Pancreas (tissue), 10 donors: Measurements from ENCODE around the gene LCN15. TPM values are rescaled to one million over a fixed set of nuclear protein-coding genes. Genes with fewer than 3 reads are reported as not detected.
A peak's percentile ranks its signal among the peaks of the same experiment; 100 is the strongest.

Source experiments
- ATAC-seq, 4 donors: fragments of 200-7000 bp; cut with Tn5 transposase; one replicate each; pipeline versions ENCODE4 v1.8.0 to v1.9.1; 2020; ENCODE audit warnings: mild to moderate bottlenecking in 4 of 4, moderate library complexity in 4 of 4
- DNase-seq, 6 donors: peaks; one replicate each; pipeline ENCODE4 v3.0.0-alpha.2; 2020
- FAIRE-seq: peaks from 2 replicates; lab custom pipeline; 2012; peaks lifted over from hg19 to GRCh38; lab: Jason Lieb, UNC
- H3K27ac ChIP-seq, 4 donors: fragments of 200-600 bp; sonication (generic); 1 replicate in 3 of 4; 2 replicates in 1 of 4; pipeline versions ENCODE4 v1.5.0 to v1.8.0; 2020
- H3K27me3 ChIP-seq, 4 donors: fragments of 200-600 bp; one replicate each; pipeline ENCODE4 v1.8.0; 2021
- H3K36me3 ChIP-seq, 3 donors: fragments of 200-600 bp; sonication (generic) in 1 of 3; one replicate each; pipeline versions ENCODE4 v1.5.0 to v1.8.0; 2020 to 2021
- H3K4me1 ChIP-seq, 3 donors: fragments of 200-600 bp; one replicate each; pipeline ENCODE4 v1.8.0; 2021
- H3K4me3 ChIP-seq, 4 donors: fragments of 200-600 bp; sonication (generic) in 2 of 4; one replicate each; pipeline versions ENCODE4 v1.5.0 to v1.8.0; 2020 to 2021
- H3K9me3 ChIP-seq, 4 donors: fragments of 200-600 bp; one replicate each; pipeline ENCODE4 v1.8.0; 2021
- CTCF ChIP-seq, 4 donors: fragments of 200-600 bp; sonication (generic) in 3 of 4; IDR thresholded peaks; one replicate each; pipeline versions ENCODE4 v1.5.0 to v1.8.0; 2021; ENCODE audit warnings: antibody characterized with exemption in 4 of 4
- WGBS, 2 donors: extraction: QIAGEN DNeasy Blood & Tissue Kit; methylation state at CpG; one replicate each; pipeline ENCODE4 v1.1.7; 2013; 5-methylcytosine and 5-hydroxymethylcytosine counted together
- intact Hi-C, 3 donors: fragments of 100-400 bp; cut with DNase I; formaldehyde crosslinking; loops; one replicate each; pipeline versions ENCODE4 v1.11.1 to v1.14.2; 2022
- polyA plus RNA-seq, 2 donors: library from polyadenylated mRNA; stranded (reverse); fragments of 200-250 nt; gene quantifications; one replicate each; pipeline ENCODE4 v1.2.3, GENCODE V29; 2013
- total RNA-seq, 6 donors: library from RNA; stranded (reverse); fragmentation: NEBNext Ultra II Directional in 4 of 6; extraction: Animal tissue kit (Norgen Biotek cat#: 25700) in 4 of 6; gene quantifications; one replicate each; pipeline versions ENCODE4 v1.2.1 to v1.2.4, GENCODE V29; 2021 to 2023
- donor health status: healthy with polysubstance abuse.
- donor health status: DM: no; HTN: no; CAD: no; lungs with moderate emphysema.
- donor health status: DM: no; HTN: no; CAD: no.
- donor health status: control.
- donor health status: control.
- donor health status: Bipolar disorder and iron deficiency.
- donor health status: DM: yes; HTN: yes; CAD: no.
- donor health status: DM: no; HTN: no; CAD: no.
- donor health status: DM: no; HTN: no; CAD: no.
- donor health status: DM: yes; HTN: yes; CAD: no.

LCN15 gene
- total and polyA plus RNA-seq, 8 donors, result not detected

- no peaks in the 10 kb centered on the region for H3K27me3 ChIP-seq
- ATAC-seq, result no peak
- peak in 2 of 6 donors; percentile 30 to 74 for DNase-seq
- TF ChIP-seq CTCF (IDR thresholded peaks at IDR 0.05), result no peak
- intact Hi-C loops, result no loop called here
- no peak overlapping the region for H3K4me3 ChIP-seq
- no peak overlapping the region for H3K27ac ChIP-seq
- no peaks in the 10 kb centered on the region for H3K4me1 ChIP-seq
- FAIRE-seq, result no peak
- H3K9me3 ChIP-seq, result no peaks in the 10 kb centered on the region
- no peaks in the 10 kb centered on the region for H3K36me3 ChIP-seq
- 87 to 91% methylated on average over 24 of the region's 24 CpGs for WGBS, 2 donors
Measured at GRCh38 chr9:136754626-136755301, 9.6 kb downstream of the LCN15 start.

DNA sequence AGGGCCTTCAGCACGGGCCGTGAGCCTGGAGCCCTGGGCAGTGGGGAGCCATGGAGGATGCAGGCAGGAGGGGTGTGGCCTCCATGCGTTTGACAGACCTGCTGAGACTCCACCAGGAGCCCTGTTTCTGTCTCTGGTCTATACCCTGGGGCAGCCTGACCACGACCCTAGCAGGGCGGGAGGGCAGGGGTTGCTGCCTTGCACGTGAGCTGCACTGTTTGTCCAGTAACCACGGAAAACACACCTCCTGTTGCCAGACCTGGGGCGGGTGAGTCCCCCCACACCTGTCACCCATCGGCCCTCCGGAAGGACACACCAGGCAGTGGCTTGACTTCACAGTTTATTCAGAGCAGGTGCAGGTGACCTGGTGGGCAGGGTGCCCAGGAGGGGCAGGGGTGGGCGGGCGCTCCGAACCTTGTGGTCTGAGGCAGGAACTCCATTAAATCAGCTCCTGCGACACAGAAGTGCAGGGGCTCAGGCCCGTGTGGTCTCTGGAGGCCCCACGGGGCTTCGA lies 10.2 kb downstream of the LCN15 start:
- intact Hi-C loops, result no loop called here
- WGBS, 2 donors, result 83 to 85% methylated on average over 17 of the region's 17 CpGs
- Histone ChIP-seq H3K9me3 (no peaks in the 10 kb centered on the region), H3K36me3 (no peaks in the 10 kb centered on the region), H3K27ac (no peak overlapping the region), H3K4me1 (peaks cover 0 to 1% (median 0%) of the 10 kb centered on the region in 3 donors), H3K27me3 (no peaks in the 10 kb centered on the region), H3K4me3 (no peak overlapping the region)
- FAIRE-seq (no peak), ATAC-seq (no peak), DNase-seq (peak in 2 of 6 donors; percentile 15 to 59)
- no peak for TF ChIP-seq CTCF (IDR thresholded peaks at IDR 0.05)

GRCh38 chr9:136753371-136754058 lies 10.8 kb downstream of the LCN15 start:
- DNase-seq (peak in 1 of 6 donors; percentile 58), FAIRE-seq (no peak), ATAC-seq (no peak)
- TF ChIP-seq CTCF (IDR thresholded peaks at IDR 0.05), result no peak
- intact Hi-C loops, result no loop called here
- H3K4me1 ChIP-seq, result peaks cover 0 to 7% (median 0%) of the 10 kb centered on the region in 3 donors
- no peak overlapping the region for H3K4me3 ChIP-seq
- WGBS, 2 donors, result 86 to 90% methylated on average over 30 to 31 of the region's 31 CpGs
- H3K27ac ChIP-seq, result no peak overlapping the region
- no peaks in the 10 kb centered on the region for H3K9me3 ChIP-seq
- H3K36me3 ChIP-seq, result no peaks in the 10 kb centered on the region
- H3K27me3 ChIP-seq, result no peaks in the 10 kb centered on the region

DNA sequence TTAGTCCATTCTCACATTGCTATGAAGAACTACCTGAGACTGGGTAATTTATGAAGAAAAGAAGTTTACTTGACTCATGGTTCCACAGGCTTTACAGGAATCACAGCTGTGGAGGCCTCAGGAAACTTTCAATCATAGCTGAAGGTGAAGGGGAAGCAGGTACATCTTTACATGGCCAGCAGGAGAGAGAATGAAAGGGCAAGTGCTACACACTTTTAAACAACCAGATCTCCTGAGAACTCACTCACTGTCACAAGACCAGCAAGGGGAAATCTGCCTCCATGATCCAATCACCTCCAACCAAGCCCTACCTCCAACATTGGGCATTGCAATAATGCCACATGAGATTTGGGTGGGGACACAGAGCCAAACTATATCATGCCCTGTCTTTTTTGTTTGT lies 12.5 kb downstream of the LCN15 start:
- Histone ChIP-seq H3K9me3 (no peaks in the 10 kb centered on the region), H3K27ac (no peak overlapping the region), H3K4me3 (no peak overlapping the region), H3K4me1 (peaks cover 0 to 10% (median 0%) of the 10 kb centered on the region in 3 donors), H3K36me3 (no peaks in the 10 kb centered on the region), H3K27me3 (no peaks in the 10 kb centered on the region)
- DNase-seq (no peak), ATAC-seq (no peak), FAIRE-seq (no peak)
- no peak for TF ChIP-seq CTCF (IDR thresholded peaks at IDR 0.05)
- intact Hi-C loops, result no loop called here

DNA sequence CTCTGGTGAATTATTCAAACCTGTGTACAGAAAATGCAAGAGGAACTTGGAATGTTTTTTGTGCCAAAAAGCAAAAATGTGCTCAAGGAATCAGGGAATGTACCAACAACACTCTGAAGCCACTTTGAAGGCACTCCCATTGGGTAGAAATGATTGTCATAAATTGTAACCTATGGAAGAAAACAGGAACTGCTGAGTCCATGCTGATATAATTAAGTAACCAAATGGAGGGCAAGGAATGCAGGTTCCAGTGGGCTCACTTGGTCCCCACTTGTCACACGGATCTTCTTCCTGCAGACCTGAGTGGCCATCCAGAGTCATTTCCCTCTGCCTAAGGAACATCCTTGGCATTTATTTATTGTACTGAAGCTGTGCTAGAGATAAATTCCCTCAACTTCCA lies 13.1 kb downstream of the LCN15 start:
- 71 to 87% methylated on average over 1 of the region's 1 CpG for WGBS, 2 donors
- no peak for TF ChIP-seq CTCF (IDR thresholded peaks at IDR 0.05)
- no peaks in the 10 kb centered on the region for H3K27me3 ChIP-seq
- peaks cover 0 to 10% (median 0%) of the 10 kb centered on the region in 3 donors for H3K4me1 ChIP-seq
- H3K27ac ChIP-seq, result no peak overlapping the region
- no peak overlapping the region for H3K4me3 ChIP-seq
- intact Hi-C loops, result no loop called here
- DNase-seq (no peak), FAIRE-seq (no peak), ATAC-seq (no peak)
- H3K9me3 ChIP-seq, result no peaks in the 10 kb centered on the region
- no peaks in the 10 kb centered on the region for H3K36me3 ChIP-seq
